K562 (cell line): ENCODE data around the gene POLR1A. TPM values are rescaled to one million over a fixed set of nuclear protein-coding genes. Genes with fewer than 3 reads are reported as not detected.
A peak's percentile ranks its signal among the peaks of the same experiment; 100 is the strongest.

Source experiments
- BHLHE40 ChIP-seq: IDR thresholded peaks from 2 replicates; pipeline ENCODE4 v1.6.1; 2011; ENCODE audit warnings: low read length, improper control_type of control experiment
- CBFA2T2 ChIP-seq: fragments of 450-650 bp; conservative IDR thresholded peaks from 2 replicates; pipeline ENCODE4 v1.6.1; 2017; ENCODE audit warnings: mild to moderate bottlenecking
- CEBPG ChIP-seq, 3 experiments: fragments of 200-800 bp in 1 of 3; sonication (Bioruptor generic) in 1 of 3; sonication (generic) in 1 of 3; formaldehyde crosslinking in 1 of 3; IDR thresholded peaks in 2 of 3; conservative IDR thresholded peaks in 1 of 3; 2 replicates each; pipeline versions ENCODE4 v1.6.1 to v1.8.0; 2016 to 2022; ENCODE audit warnings: missing compliant biosample characterization in 2 of 3, missing genetic modification characterization in 2 of 3, mild to moderate bottlenecking in 1 of 3, missing genetic modification reagents in 1 of 3
- GTF2E2 ChIP-seq: fragments of 200-800 bp; sonication (Bioruptor generic); IDR thresholded peaks from 2 replicates; pipeline ENCODE4 v1.6.1; 2016; ENCODE audit warnings: missing genetic modification characterization, missing compliant biosample characterization
- MITF ChIP-seq: IDR thresholded peaks from 2 replicates; pipeline ENCODE4 v1.6.1; 2014; ENCODE audit warnings: antibody characterized with exemption
- NFE2L1 ChIP-seq: fragments of 450-650 bp; IDR thresholded peaks from 2 replicates; pipeline ENCODE4 v1.6.1; 2016; ENCODE audit warnings: missing genetic modification characterization, low read depth, mild to moderate bottlenecking, missing compliant biosample characterization, moderate library complexity, borderline replicate concordance
- NR2C1 ChIP-seq, 2 experiments: fragments of 450-650 bp; IDR thresholded peaks; 2 replicates each; pipeline ENCODE4 v1.6.1; 2017; ENCODE audit warnings: mild to moderate bottlenecking in 2 of 2, antibody characterized with exemption in 1 of 2, inconsistent platforms in 1 of 2, missing compliant biosample characterization in 1 of 2, missing genetic modification characterization in 1 of 2
- NR4A1 ChIP-seq, 2 experiments: fragments of 250-450 bp in 1 of 2; fragments of 450-650 bp in 1 of 2; sonication (Bioruptor Pico) in 1 of 2; IDR thresholded peaks; 2 replicates each; pipeline versions ENCODE4 v1.4.0 to v1.6.1; 2016 to 2020; ENCODE audit warnings: mild to moderate bottlenecking in 2 of 2, missing compliant biosample characterization in 1 of 2, missing genetic modification characterization in 1 of 2, moderate library complexity in 1 of 2
- PPARD ChIP-seq: fragments of 250-450 bp; sonication (Bioruptor Pico); IDR thresholded peaks from 2 replicates; pipeline ENCODE4 v1.8.0; 2022; ENCODE audit warnings: inconsistent platforms, mild to moderate bottlenecking, moderate library complexity
- SIN3A ChIP-seq, 2 experiments: fragments of 150-350 bp in 1 of 2; IDR thresholded peaks; 2 replicates each; pipeline ENCODE4 v1.6.1; 2011 to 2016; ENCODE audit warnings: borderline replicate concordance in 2 of 2, low read depth in 2 of 2, low read length in 2 of 2, mild to moderate bottlenecking in 2 of 2, moderate library complexity in 2 of 2; ENCODE audit not compliant: control insufficient read depth in 1 of 2
- U2AF2 ChIP-seq: fragments of 200-400 bp; formaldehyde crosslinking; optimal IDR thresholded peaks from 2 replicates; pipeline ENCODE3; 2017; ENCODE audit warnings: low read depth, mild to moderate bottlenecking, low read length
- ZNF395 ChIP-seq: fragments of 200-800 bp; sonication (Bioruptor generic); IDR thresholded peaks from 2 replicates; pipeline ENCODE4 v1.6.1; 2017; ENCODE audit warnings: missing genetic modification characterization, missing compliant biosample characterization
- ZNF511 ChIP-seq: sonication (generic); formaldehyde crosslinking; IDR thresholded peaks from 2 replicates; pipeline ENCODE4 v1.8.0; 2022; ENCODE audit warnings: mild to moderate bottlenecking, missing genetic modification reagents
- polyA plus RNA-seq, 8 experiments: library from polyadenylated mRNA; depleted of rRNA in 4 of 8; stranded (reverse) in 5 of 8; unstranded in 3 of 8; fragments of >200 nt; fragmentation: Nextera tagmentation in 2 of 8; fragmentation: Illumina TruSeq in 1 of 8; extraction: Ambion mirVana in 2 of 8; extraction: Trizol in 1 of 8; gene quantifications; 2 replicates each; pipeline versions ENCODE4 v1.2.1 to v1.2.3, GENCODE V29; 2011 to 2014; ENCODE audit warnings: inconsistent platforms in 1 of 8, missing spikeins in 1 of 8
- total RNA-seq, 7 experiments: library from RNA; depleted of rRNA in 6 of 7; stranded (reverse); fragments of >200 nt in 6 of 7; fragmentation: Illumina TruSeq in 2 of 7; extraction: Trizol in 2 of 7; gene quantifications; 2 replicates each; pipeline versions ENCODE4 v1.2.1 to v1.2.3, GENCODE V29; 2011 to 2021; ENCODE audit warnings: low replicate concordance in 1 of 7
- TF ChIP-seq, protein P1 (sequence below): fragments of 250-450 bp; sonication (Bioruptor Pico); IDR thresholded peaks from 2 replicates; pipeline ENCODE4 v1.5.0; 2022; ENCODE audit warnings: mild to moderate bottlenecking
- TF ChIP-seq, protein P2 (sequence below): conservative IDR thresholded peaks from 2 replicates; pipeline ENCODE4 v1.6.1; 2011; ENCODE audit warnings: low read depth, mild to moderate bottlenecking, low read length; ENCODE audit not compliant: control insufficient read depth

POLR1A gene
- total and polyA plus RNA-seq, 9 of the 15 experiments (the other 6 are each of a cell fraction or from before 2014, with no cell fraction given): 3.0 to 72.1 (median 21.8) TPM

DNA sequence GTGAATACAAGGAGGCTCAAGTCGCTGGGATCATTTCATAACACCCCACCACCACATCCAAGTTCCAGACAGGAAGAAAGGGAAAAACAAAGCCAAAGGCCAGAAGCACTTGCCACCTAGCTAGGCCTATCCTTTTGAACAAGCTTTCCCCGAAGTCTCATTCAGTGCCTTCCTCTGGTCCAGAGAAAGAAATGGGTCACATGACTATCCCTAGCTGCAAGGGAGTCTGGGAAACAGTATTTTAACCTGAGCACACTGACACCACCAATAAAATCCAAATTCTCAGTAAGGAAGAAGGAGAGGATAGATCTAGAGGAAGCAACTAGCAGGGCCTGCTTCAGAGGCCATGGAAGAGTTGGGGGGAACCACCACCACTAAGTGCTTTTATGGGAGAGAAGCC lies 91.2 kb downstream of the POLR1A start (continued):
- TF ChIP-seq CBFA2T2 (0 out of 2 replicates have a peak, but pooled peaks have one; percentile 24), SIN3A (IDR thresholded peaks at IDR 0.05; ENCODE audit: borderline replicate concordance in 2 of 2, control insufficient read depth in 1 of 2, low read depth in 2 of 2, low read length in 2 of 2) (no peak), PPARD (no peak), ZNF511 (CRISPR knock-in tag) (no peak), MITF (no peak), ZNF395 (no peak), NFE2L1 (no peak), NR4A1 (CRISPR knock-in tag; IDR thresholded peaks at IDR 0.05) (no peak), NR4A1 (tag; IDR thresholded peaks at IDR 0.05) (no peak), GTF2E2 (tag) (no peak), BHLHE40 (0 out of 2 replicates have a peak, but pooled peaks have one; percentile 15), U2AF2 (no peak), NR2C1 (IDR thresholded peaks at IDR 0.05) (no peak), NR2C1 (tag; IDR thresholded peaks at IDR 0.05) (no peak), CEBPG (CRISPR knock-in tag; IDR thresholded peaks at IDR 0.05) (no peak), CEBPG (tag; conservative IDR thresholded peaks at IDR 0.05 in 1 of 2, IDR thresholded peaks at IDR 0.05 in 1 of 2) (no peak)
- TF ChIP-seq, protein P1, sequence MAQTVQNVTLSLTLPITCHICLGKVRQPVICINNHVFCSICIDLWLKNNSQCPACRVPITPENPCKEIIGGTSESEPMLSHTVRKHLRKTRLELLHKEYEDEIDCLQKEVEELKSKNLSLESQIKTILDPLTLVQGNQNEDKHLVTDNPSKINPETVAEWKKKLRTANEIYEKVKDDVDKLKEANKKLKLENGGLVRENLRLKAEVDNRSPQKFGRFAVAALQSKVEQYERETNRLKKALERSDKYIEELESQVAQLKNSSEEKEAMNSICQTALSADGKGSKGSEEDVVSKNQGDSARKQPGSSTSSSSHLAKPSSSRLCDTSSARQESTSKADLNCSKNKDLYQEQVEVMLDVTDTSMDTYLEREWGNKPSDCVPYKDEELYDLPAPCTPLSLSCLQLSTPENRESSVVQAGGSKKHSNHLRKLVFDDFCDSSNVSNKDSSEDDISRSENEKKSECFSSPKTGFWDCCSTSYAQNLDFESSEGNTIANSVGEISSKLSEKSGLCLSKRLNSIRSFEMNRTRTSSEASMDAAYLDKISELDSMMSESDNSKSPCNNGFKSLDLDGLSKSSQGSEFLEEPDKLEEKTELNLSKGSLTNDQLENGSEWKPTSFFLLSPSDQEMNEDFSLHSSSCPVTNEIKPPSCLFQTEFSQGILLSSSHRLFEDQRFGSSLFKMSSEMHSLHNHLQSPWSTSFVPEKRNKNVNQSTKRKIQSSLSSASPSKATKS (CRISPR knock-in tag): no peak
- TF ChIP-seq, protein P2, sequence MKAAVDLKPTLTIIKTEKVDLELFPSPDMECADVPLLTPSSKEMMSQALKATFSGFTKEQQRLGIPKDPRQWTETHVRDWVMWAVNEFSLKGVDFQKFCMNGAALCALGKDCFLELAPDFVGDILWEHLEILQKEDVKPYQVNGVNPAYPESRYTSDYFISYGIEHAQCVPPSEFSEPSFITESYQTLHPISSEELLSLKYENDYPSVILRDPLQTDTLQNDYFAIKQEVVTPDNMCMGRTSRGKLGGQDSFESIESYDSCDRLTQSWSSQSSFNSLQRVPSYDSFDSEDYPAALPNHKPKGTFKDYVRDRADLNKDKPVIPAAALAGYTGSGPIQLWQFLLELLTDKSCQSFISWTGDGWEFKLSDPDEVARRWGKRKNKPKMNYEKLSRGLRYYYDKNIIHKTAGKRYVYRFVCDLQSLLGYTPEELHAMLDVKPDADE: no peak
